Measurements from ENCODE around the gene CALY.
A peak's percentile ranks its signal among the peaks of the same experiment; 100 is the strongest.

CALY gene

DNA sequence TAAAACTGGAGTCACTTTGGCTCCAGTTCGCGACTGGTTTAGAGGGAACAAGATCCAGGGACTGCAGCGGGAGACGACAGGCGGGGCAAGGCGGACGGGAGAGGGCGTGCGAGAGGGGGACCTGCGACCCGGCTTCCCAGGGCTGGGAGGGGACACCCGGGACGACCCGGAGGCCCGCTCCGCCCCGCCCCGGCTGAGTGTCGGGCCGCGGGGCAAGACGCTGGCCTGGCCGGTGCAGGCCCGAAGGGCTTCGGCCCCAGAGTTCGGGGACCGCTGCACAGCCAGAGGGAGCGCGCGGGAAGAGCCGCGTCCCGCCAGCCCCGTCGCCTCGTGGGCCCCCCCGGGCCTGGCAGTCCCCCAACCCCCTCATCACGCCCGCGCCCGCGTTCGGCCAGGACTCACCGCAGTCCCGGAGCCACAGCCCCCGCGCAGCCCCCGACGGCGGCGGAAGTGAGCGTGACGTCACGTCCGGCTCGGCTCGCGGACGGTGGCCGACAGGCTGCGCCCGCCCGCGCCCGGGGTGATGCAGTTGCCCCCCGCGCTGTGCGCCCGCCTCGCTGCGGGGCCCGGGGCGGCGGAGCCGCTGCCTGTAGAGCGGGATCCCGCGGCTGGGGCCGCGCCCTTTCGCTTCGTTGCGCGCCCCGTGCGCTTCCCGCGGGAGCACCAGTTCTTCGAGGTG, 28.1 kb downstream of the CALY start, which contains the start of the genes TUBGCP2 and ZNF511 (continued):
- TF ChIP-seq ZNF398 (tag by site-specific recombination; IDR thresholded peaks at IDR 0.05) (peak; percentile 59; the same call in 1 of the 2 replicates), TRIM28 (IDR thresholded peaks at IDR 0.05; ENCODE audit: borderline replicate concordance, low read length) (no peak), ZNF548 (tag by site-specific recombination; IDR thresholded peaks at IDR 0.05) (no peak), AEBP2 (tag by site-specific recombination; IDR thresholded peaks at IDR 0.05; ENCODE audit: borderline replicate concordance) (no peak), ZNF510 (tag by site-specific recombination; IDR thresholded peaks at IDR 0.05; ENCODE audit: insufficient replicate concordance) (no peak), ZNF140 (tag by site-specific recombination; IDR thresholded peaks at IDR 0.05) (no peak), GLIS2 (tag by site-specific recombination; IDR thresholded peaks at IDR 0.05) (peak; percentile 69), ZNF76 (tag by site-specific recombination; IDR thresholded peaks at IDR 0.05; ENCODE audit: borderline replicate concordance, low read depth) (no peak; the same call in 1 of the 2 replicates), ZNF274 (IDR thresholded peaks at IDR 0.05; ENCODE audit: low read length) (no peak), ZNF274 (tag by site-specific recombination; IDR thresholded peaks at IDR 0.05; ENCODE audit: borderline replicate concordance) (no peak), ZNF157 (tag by site-specific recombination; IDR thresholded peaks at IDR 0.05) (no peak), ZBTB48 (tag by site-specific recombination; IDR thresholded peaks at IDR 0.05) (no peak), ZNF211 (tag by site-specific recombination; IDR thresholded peaks at IDR 0.05; ENCODE audit: low read depth) (no peak), ZNF560 (tag by site-specific recombination; IDR thresholded peaks at IDR 0.05; ENCODE audit: borderline replicate concordance) (no peak), ZNF18 (tag by site-specific recombination; IDR thresholded peaks at IDR 0.05) (no peak), ZNF292 (tag by site-specific recombination; IDR thresholded peaks at IDR 0.05; ENCODE audit: borderline replicate concordance, low read depth) (no peak), ZNF792 (tag by site-specific recombination; IDR thresholded peaks at IDR 0.05) (no peak), IKZF3 (tag by site-specific recombination; IDR thresholded peaks at IDR 0.05) (0 out of 2 replicates have a peak, but pooled peaks have one; percentile 31), ZFP41 (tag by site-specific recombination; IDR thresholded peaks at IDR 0.05; ENCODE audit: borderline replicate concordance) (no peak), OVOL3 (tag by site-specific recombination; IDR thresholded peaks at IDR 0.05) (no peak), ZXDB (tag by site-specific recombination; IDR thresholded peaks at IDR 0.05) (no peak), KLF16 (tag by site-specific recombination; IDR thresholded peaks at IDR 0.05) (no peak; the same call in 1 of the 2 replicates), HOXD13 (CRISPR knock-in tag; IDR thresholded peaks at IDR 0.05; ENCODE audit: borderline replicate concordance) (no peak), MYNN (tag by site-specific recombination; IDR thresholded peaks at IDR 0.05; ENCODE audit: borderline replicate concordance) (peak; percentile 32; the same call in 1 of the 2 replicates), ZNF132 (tag by site-specific recombination; IDR thresholded peaks at IDR 0.05; ENCODE audit: borderline replicate concordance) (no peak)
- TF ChIP-seq, protein P1, sequence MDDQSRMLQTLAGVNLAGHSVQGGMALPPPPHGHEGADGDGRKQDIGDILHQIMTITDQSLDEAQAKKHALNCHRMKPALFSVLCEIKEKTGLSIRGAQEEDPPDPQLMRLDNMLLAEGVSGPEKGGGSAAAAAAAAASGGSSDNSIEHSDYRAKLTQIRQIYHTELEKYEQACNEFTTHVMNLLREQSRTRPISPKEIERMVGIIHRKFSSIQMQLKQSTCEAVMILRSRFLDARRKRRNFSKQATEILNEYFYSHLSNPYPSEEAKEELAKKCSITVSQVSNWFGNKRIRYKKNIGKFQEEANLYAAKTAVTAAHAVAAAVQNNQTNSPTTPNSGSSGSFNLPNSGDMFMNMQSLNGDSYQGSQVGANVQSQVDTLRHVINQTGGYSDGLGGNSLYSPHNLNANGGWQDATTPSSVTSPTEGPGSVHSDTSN (CRISPR knock-in tag; IDR thresholded peaks at IDR 0.05), result 0 out of 2 replicates have a peak, but pooled peaks have one; percentile 67
- TF ChIP-seq, protein P2, sequence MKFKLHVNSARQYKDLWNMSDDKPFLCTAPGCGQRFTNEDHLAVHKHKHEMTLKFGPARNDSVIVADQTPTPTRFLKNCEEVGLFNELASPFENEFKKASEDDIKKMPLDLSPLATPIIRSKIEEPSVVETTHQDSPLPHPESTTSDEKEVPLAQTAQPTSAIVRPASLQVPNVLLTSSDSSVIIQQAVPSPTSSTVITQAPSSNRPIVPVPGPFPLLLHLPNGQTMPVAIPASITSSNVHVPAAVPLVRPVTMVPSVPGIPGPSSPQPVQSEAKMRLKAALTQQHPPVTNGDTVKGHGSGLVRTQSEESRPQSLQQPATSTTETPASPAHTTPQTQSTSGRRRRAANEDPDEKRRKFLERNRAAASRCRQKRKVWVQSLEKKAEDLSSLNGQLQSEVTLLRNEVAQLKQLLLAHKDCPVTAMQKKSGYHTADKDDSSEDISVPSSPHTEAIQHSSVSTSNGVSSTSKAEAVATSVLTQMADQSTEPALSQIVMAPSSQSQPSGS (tag by site-specific recombination; IDR thresholded peaks at IDR 0.05; ENCODE audit: low read depth), result peak; percentile 51; the same call in 1 of the 2 replicates
- TF ChIP-seq, protein P3, sequence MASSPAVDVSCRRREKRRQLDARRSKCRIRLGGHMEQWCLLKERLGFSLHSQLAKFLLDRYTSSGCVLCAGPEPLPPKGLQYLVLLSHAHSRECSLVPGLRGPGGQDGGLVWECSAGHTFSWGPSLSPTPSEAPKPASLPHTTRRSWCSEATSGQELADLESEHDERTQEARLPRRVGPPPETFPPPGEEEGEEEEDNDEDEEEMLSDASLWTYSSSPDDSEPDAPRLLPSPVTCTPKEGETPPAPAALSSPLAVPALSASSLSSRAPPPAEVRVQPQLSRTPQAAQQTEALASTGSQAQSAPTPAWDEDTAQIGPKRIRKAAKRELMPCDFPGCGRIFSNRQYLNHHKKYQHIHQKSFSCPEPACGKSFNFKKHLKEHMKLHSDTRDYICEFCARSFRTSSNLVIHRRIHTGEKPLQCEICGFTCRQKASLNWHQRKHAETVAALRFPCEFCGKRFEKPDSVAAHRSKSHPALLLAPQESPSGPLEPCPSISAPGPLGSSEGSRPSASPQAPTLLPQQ (tag by site-specific recombination; IDR thresholded peaks at IDR 0.05), result peak; percentile 83; the same call in 1 of the 2 replicates
- TF ChIP-seq, protein P4, sequence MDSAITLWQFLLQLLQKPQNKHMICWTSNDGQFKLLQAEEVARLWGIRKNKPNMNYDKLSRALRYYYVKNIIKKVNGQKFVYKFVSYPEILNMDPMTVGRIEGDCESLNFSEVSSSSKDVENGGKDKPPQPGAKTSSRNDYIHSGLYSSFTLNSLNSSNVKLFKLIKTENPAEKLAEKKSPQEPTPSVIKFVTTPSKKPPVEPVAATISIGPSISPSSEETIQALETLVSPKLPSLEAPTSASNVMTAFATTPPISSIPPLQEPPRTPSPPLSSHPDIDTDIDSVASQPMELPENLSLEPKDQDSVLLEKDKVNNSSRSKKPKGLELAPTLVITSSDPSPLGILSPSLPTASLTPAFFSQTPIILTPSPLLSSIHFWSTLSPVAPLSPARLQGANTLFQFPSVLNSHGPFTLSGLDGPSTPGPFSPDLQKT (IDR thresholded peaks at IDR 0.05; ENCODE audit: borderline replicate concordance, low read depth, low read length), result no peak; the same call in 1 of the 2 replicates
